Karpas-422 (cell line): Measurements from ENCODE around the gene RNASE1. TPM values are rescaled to one million over a fixed set of nuclear protein-coding genes. Genes with fewer than 3 reads are reported as not detected.
"Not testable (repeated sequence)": the region's sequence is repeated elsewhere in the genome, so short reads cannot be mapped to it uniquely, and the experiment has no call there.

Source experiments
- DNase-seq: peaks from one replicate; pipeline ENCODE4 v3.0.0-alpha.2; 2015
- H2AFZ ChIP-seq: fragments of 200-600 bp; sonication (generic); 2 replicates; pipeline ENCODE4 v1.6.1; 2014; ENCODE audit warnings: antibody characterized with exemption, low read length, mixed read lengths
- H3K27ac ChIP-seq: fragments of 200-600 bp; sonication (generic); 2 replicates; pipeline ENCODE4 v1.5.1; 2014; ENCODE audit warnings: mild to moderate bottlenecking, low read length, moderate library complexity
- H3K27me3 ChIP-seq: fragments of 200-600 bp; sonication (generic); 2 replicates; pipeline ENCODE4 v1.6.1; 2014; ENCODE audit warnings: low read length, mixed read lengths
- H3K36me3 ChIP-seq: fragments of 200-600 bp; sonication (generic); 2 replicates; pipeline ENCODE4 v1.6.1; 2014; ENCODE audit warnings: low read length, mixed read lengths; ENCODE audit not compliant: insufficient read depth
- H3K4me1 ChIP-seq: fragments of 200-600 bp; sonication (generic); 2 replicates; pipeline ENCODE4 v1.6.1; 2014; ENCODE audit warnings: mild to moderate bottlenecking, low read length, mixed read lengths
- H3K4me2 ChIP-seq: fragments of 200-600 bp; sonication (generic); 2 replicates; pipeline ENCODE4 v1.6.1; 2014; ENCODE audit warnings: low read length, low read depth, mild to moderate bottlenecking; ENCODE audit not compliant: poor library complexity, severe bottlenecking
- H3K4me3 ChIP-seq: fragments of 200-600 bp; sonication (generic); 2 replicates; pipeline ENCODE4 v1.5.1; 2014; ENCODE audit warnings: mild to moderate bottlenecking, antibody characterized with exemption, low read length, mixed read lengths
- H3K79me2 ChIP-seq: fragments of 200-600 bp; sonication (generic); 2 replicates; pipeline ENCODE4 v1.6.1; 2014; ENCODE audit warnings: mild to moderate bottlenecking, low read length, mixed read lengths
- H3K9ac ChIP-seq: fragments of 200-600 bp; sonication (generic); 2 replicates; pipeline ENCODE4 v1.6.0; 2014; ENCODE audit warnings: low read length
- H3K9me2 ChIP-seq: fragments of 200-600 bp; sonication (generic), shearing (Covaris generic); replicated peaks from 2 replicates; pipeline ENCODE4 v1.6.0; 2014; ENCODE audit warnings: mild to moderate bottlenecking, low read length, moderate library complexity; ENCODE audit not compliant: insufficient read depth
- H3K9me3 ChIP-seq: fragments of 300-700, 200-600 bp; sonication (generic); 2 replicates; pipeline ENCODE4 v1.6.1; 2014; ENCODE audit warnings: low read length, mixed read lengths
- H4K20me1 ChIP-seq: fragments of 200-600 bp; sonication (generic); 2 replicates; pipeline ENCODE4 v1.6.1; 2014; ENCODE audit warnings: mild to moderate bottlenecking, antibody characterized with exemption, low read length, low read depth; ENCODE audit not compliant: insufficient read depth
- total RNA-seq: library from RNA; depleted of rRNA; stranded (reverse); fragments of >200 nt; shearing (Covaris generic); gene quantifications from 2 replicates; pipeline ENCODE4 v1.2.3, GENCODE V29; 2014; ENCODE audit warnings: low replicate concordance

The RNASE1 gene
- total RNA-seq, 1 experiment from 2014 or later: not detected

GRCh38 chr14:20815946-20816345 lies 13.3 kb upstream of the RNASE1 start:
- not testable (repeated sequence) for H3K36me3 ChIP-seq, H3K27me3 ChIP-seq, H3K27ac ChIP-seq, H3K9me3 ChIP-seq, H2AFZ ChIP-seq, H4K20me1 ChIP-seq, H3K79me2 ChIP-seq, H3K9me2 ChIP-seq, DNase-seq, H3K4me3 ChIP-seq, H3K4me1 ChIP-seq, H3K4me2 ChIP-seq, H3K9ac ChIP-seq

DNA sequence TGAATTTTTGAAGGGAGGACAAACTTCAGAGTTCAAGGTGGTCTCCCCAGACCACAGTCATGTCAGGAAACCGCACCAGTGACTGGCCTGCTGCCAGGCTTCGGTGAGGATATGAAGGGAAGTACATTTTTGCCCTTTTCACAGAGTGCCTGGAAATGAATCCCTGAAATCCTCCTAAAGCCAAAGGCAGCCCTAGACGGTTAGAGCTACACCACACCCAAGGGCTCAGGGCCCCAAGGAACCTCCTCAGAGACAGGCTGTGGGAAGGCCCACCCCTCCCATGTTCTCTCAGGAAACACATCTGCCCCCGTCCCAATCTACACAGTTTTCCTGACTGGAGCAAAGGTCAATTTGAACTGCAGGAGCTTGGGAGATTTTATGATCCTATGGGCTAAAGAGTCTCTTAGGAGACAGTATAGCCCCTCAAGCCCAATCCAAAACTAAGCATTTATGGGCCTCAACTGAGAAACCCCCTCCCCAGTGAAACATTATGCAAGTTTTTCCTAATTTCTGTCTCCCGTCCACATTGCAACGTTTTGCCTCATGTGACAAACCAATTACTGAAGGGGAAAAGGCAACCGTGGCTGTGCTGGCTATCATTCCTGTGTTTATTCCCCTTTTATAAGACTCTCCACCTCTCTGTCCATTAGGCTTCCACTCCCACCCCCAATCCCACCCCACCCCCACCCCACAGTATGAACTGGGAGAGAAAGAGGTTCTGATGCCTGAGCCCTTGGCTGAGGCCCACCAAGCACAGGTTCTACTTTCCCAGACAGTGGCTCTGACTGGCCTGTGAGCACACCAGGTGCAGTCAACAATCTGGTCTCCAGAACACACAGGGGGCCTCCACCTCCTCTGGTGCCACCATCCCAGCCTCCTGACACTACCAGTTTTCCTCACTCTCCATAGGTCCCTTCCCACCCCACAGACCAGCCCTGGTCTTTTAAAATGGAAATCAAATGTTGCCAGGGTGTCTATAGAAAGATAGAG lies 9.6 kb upstream of the RNASE1 start:
- Histone ChIP-seq H4K20me1 (no peaks in the 10 kb centered on the region), H2AFZ (no peak overlapping the region), H3K9ac (no peak overlapping the region), H3K9me2 (no peaks in the 10 kb centered on the region), H3K27me3 (0 out of 2 replicates have a peak, but pooled peaks cover 3% of the 10 kb centered on the region), H3K36me3 (no peaks in the 10 kb centered on the region), H3K27ac (no peak overlapping the region), H3K9me3 (no peaks in the 10 kb centered on the region), H3K4me3 (no peak overlapping the region), H3K4me1 (peaks cover 6% of the 10 kb centered on the region), H3K79me2 (no peaks in the 10 kb centered on the region), H3K4me2 (no peak overlapping the region)
- DNase-seq: no peak

DNA sequence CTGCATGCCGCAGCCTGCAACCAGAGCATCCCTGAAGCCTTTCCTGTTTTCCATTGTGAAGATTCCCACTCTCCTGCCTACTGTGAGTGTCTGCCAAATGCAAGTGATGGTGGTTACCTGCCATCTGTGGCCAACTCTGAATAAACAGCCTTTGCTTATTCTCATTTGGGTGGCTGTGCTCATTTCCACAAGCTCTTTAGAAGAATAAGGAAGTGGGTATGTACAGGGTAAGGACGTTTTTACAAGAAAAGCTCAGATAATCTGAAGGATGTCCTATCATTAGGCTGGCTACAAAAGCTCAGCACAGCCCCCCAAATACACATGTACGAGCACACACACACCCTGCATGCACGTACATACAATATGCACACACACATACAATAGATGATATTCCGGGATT lies 7.3 kb upstream of the RNASE1 start:
- H3K4me1 ChIP-seq: no peaks in the 10 kb centered on the region
- H3K27me3 ChIP-seq: 0 out of 2 replicates have a peak, but pooled peaks cover 3% of the 10 kb centered on the region
- no peak for DNase-seq

DNA sequence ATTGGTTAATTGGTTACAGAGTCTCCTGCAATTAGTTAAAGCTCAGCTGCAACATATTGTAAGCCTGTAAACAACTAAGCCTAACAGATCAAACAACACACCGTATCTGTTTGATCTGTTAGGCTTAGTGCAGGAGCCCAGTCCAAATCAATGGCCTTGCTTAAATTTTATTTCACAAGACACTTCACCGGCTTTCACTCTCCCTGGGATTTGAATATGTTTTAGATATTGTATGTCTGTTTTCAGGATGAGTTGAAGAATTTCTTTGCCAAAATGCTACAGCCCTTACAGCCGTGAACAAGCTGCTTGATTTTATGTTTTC lies 5.5 kb upstream of the RNASE1 start:
- no peak for DNase-seq
- H3K4me2 ChIP-seq: no peak overlapping the region
- no peaks in the 10 kb centered on the region for H4K20me1 ChIP-seq
- no peak overlapping the region for H3K9ac ChIP-seq
- no peak overlapping the region for H3K27ac ChIP-seq
- no peak overlapping the region for H3K4me3 ChIP-seq
- H2AFZ ChIP-seq: no peak overlapping the region
- no peaks in the 10 kb centered on the region for H3K36me3 ChIP-seq
- H3K4me1 ChIP-seq: no peaks in the 10 kb centered on the region
- H3K9me2 ChIP-seq: no peaks in the 10 kb centered on the region
- no peaks in the 10 kb centered on the region for H3K79me2 ChIP-seq
- H3K9me3 ChIP-seq: no peaks in the 10 kb centered on the region
- 0 out of 2 replicates have a peak, but pooled peaks cover 3% of the 10 kb centered on the region for H3K27me3 ChIP-seq

More for the DNA sequence above, 7.3 kb upstream of the RNASE1 start:
- Histone ChIP-seq H2AFZ (no peak overlapping the region), H3K9ac (no peak overlapping the region), H3K9me3 (no peaks in the 10 kb centered on the region), H3K27ac (no peak overlapping the region), H3K4me3 (no peak overlapping the region), H3K36me3 (no peaks in the 10 kb centered on the region), H3K79me2 (no peaks in the 10 kb centered on the region), H4K20me1 (no peaks in the 10 kb centered on the region), H3K9me2 (no peaks in the 10 kb centered on the region), H3K4me2 (no peak overlapping the region)

DNA sequence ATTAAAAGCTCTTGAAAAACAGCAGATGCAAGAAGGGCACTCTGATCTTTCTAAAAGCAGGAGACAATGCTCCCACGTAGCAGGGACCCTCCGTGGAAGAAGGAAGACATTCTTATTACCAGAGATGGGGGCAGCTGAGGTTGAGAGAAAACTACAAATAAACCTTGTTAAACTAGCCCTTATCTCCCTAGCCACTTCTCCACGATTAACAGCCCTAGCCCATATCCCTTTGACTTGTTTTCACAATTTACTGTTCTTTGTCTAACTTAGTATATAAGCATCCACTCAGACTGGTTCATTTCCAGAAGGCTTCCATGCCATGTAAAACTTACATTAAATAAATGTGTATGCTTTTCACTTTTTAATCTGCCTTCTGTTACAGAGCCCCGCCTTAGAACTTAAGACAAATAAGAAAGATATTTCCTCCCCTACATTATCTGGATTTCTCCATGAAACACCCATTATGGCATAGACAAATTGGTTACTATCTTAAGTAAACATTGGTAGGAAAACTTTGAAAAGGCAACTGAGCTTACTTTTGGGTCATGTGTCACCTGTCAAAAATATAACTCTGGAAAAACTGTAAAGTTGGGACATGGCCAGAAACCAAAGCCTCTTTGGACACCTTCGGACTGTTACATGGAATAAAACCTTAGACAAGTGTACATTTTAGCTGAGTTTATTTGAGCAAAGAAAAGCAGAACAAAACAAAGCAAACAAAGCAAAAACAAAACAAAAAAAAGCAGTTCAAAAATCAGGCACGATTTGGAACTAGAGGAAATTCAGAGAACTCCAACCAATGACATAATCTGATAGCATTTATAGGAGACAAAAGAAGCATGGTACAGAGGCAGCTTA lies 4.9 kb upstream of the RNASE1 start:
- Histone ChIP-seq H3K27me3 (0 out of 2 replicates have a peak, but pooled peaks cover 3% of the 10 kb centered on the region), H3K9me3 (no peaks in the 10 kb centered on the region), H3K9me2 (no peaks in the 10 kb centered on the region), H2AFZ (no peak overlapping the region), H3K4me3 (no peak overlapping the region), H3K9ac (no peak overlapping the region), H3K27ac (no peak overlapping the region), H3K79me2 (no peaks in the 10 kb centered on the region), H3K4me1 (no peaks in the 10 kb centered on the region), H4K20me1 (no peaks in the 10 kb centered on the region), H3K36me3 (no peaks in the 10 kb centered on the region), H3K4me2 (no peak overlapping the region)
- no peak for DNase-seq

GRCh38 chr14:20805485-20805884 lies 2.8 kb upstream of the RNASE1 start:
- Histone ChIP-seq H3K9ac (no peak overlapping the region), H3K9me3 (no peaks in the 10 kb centered on the region), H4K20me1 (no peaks in the 10 kb centered on the region), H3K9me2 (no peaks in the 10 kb centered on the region), H3K4me2 (no peak overlapping the region), H3K79me2 (no peaks in the 10 kb centered on the region), H3K36me3 (no peaks in the 10 kb centered on the region), H3K4me3 (no peak overlapping the region), H3K4me1 (no peaks in the 10 kb centered on the region), H3K27ac (no peak overlapping the region), H2AFZ (no peak overlapping the region), H3K27me3 (no peaks in the 10 kb centered on the region)
- DNase-seq: no peak

- Histone ChIP-seq H3K4me2 (no peak overlapping the region), H2AFZ (no peak overlapping the region), H3K36me3 (no peaks in the 10 kb centered on the region), H3K27ac (no peak overlapping the region), H3K9ac (no peak overlapping the region), H3K4me1 (no peaks in the 10 kb centered on the region), H4K20me1 (no peaks in the 10 kb centered on the region), H3K9me2 (no peaks in the 10 kb centered on the region), H3K79me2 (no peaks in the 10 kb centered on the region), H3K27me3 (0 out of 2 replicates have a peak, but pooled peaks cover 2% of the 10 kb centered on the region), H3K4me3 (no peak overlapping the region), H3K9me3 (no peaks in the 10 kb centered on the region)
- DNase-seq: no peak
Measured at GRCh38 chr14:20803223-20803622, 579 bp upstream of the RNASE1 start.

- Histone ChIP-seq H3K4me3 (no peak overlapping the region), H2AFZ (no peak overlapping the region), H3K9me3 (no peaks in the 10 kb centered on the region), H3K9me2 (no peaks in the 10 kb centered on the region), H3K9ac (no peak overlapping the region), H3K27ac (no peak overlapping the region), H3K79me2 (no peaks in the 10 kb centered on the region), H3K4me2 (no peak overlapping the region), H3K27me3 (0 out of 2 replicates have a peak, but pooled peaks cover 2% of the 10 kb centered on the region), H3K36me3 (no peaks in the 10 kb centered on the region), H4K20me1 (no peaks in the 10 kb centered on the region), H3K4me1 (no peaks in the 10 kb centered on the region)
- no peak for DNase-seq
Measured at GRCh38 chr14:20801726-20802125, 918 bp downstream of the RNASE1 start.
